Kasumi-1 (cell line): Measurements from ENCODE around the gene DUSP16.
"Not testable (repeated sequence)": the region's sequence is repeated elsewhere in the genome, so short reads cannot be mapped to it uniquely, and the experiment has no call there.

Experiments
- DNase-seq, 2 experiments: peaks; one replicate each; lab custom pipeline; 2025; lab: John Stamatoyannopoulos, UW

The DUSP16 gene

GRCh38 chr12:12492547-12492946 lies 70.1 kb downstream of the DUSP16 start:
- no peak for DNase-seq

GRCh38 chr12:12491606-12492005 lies 71.1 kb downstream of the DUSP16 start:
- no peak for DNase-seq

GRCh38 chr12:12488823-12489550 lies 73.7 kb downstream of the DUSP16 start:
- no peak for DNase-seq

GRCh38 chr12:12488296-12488695 lies 74.4 kb downstream of the DUSP16 start:
- DNase-seq: no peak

GRCh38 chr12:12487490-12487889 lies 75.2 kb downstream of the DUSP16 start:
- DNase-seq: no peak

- DNase-seq: no peak
These were observed 75.9 kb downstream of the DUSP16 start for GRCh38 chr12:12486661-12487240.

- DNase-seq: no peak
These were observed 79.2 kb downstream of the DUSP16 start for GRCh38 chr12:12483438-12483837.

GRCh38 chr12:12482959-12483358 lies 79.7 kb downstream of the DUSP16 start:
- peak; percentile 0 to 16 for DNase-seq

GRCh38 chr12:12482150-12482761 lies 80.4 kb downstream of the DUSP16 start:
- DNase-seq: no peak

- peak in 1 of 2 experiments; percentile 12 for DNase-seq
These were observed 81.0 kb downstream of the DUSP16 start for GRCh38 chr12:12481631-12482030.

GRCh38 chr12:12480074-12480473 lies 82.6 kb downstream of the DUSP16 start:
- no peak for DNase-seq

- no peak for DNase-seq
These were observed 85.2 kb downstream of the DUSP16 start for GRCh38 chr12:12477532-12477890.

GRCh38 chr12:12476857-12477531 lies 85.7 kb downstream of the DUSP16 start:
- no peak for DNase-seq

- no peak for DNase-seq
These were observed 87.5 kb downstream of the DUSP16 start for GRCh38 chr12:12474931-12475795.

GRCh38 chr12:12474471-12474928 lies 88.2 kb downstream of the DUSP16 start:
- no peak for DNase-seq

GRCh38 chr12:12473223-12473622 lies 89.4 kb downstream of the DUSP16 start:
- DNase-seq: no peak

GRCh38 chr12:12471982-12472961 lies 90.4 kb downstream of the DUSP16 start:
- not testable (repeated sequence) for DNase-seq

GRCh38 chr12:12470751-12471306 lies 91.8 kb downstream of the DUSP16 start:
- DNase-seq: no peak

- no peak for DNase-seq
These were observed 93.3 kb downstream of the DUSP16 start for GRCh38 chr12:12469386-12469785.

GRCh38 chr12:12468575-12468974 lies 94.1 kb downstream of the DUSP16 start:
- no peak for DNase-seq
